Peyer's patch (tissue), 4 donors: Measurements from ENCODE around the gene ZBTB44. TPM values are rescaled to one million over a fixed set of nuclear protein-coding genes. Genes with fewer than 3 reads are reported as not detected.

Experiments used
- DNase-seq, 3 donors: peaks; one replicate each; pipeline ENCODE4 v3.0.0-alpha.2; 2017 to 2019
- H3K27ac ChIP-seq, 4 donors: fragments of 200-600 bp; sonication (generic); one replicate each; pipeline ENCODE4 v1.5.1; 2016 to 2019
- H3K27me3 ChIP-seq, 2 donors: fragments of 200-600 bp; sonication (generic); one replicate each; pipeline ENCODE4 v1.5.1; 2019
- H3K36me3 ChIP-seq, 3 donors: fragments of 200-600 bp; sonication (generic); one replicate each; pipeline ENCODE4 v1.5.1; 2016 to 2019
- H3K4me1 ChIP-seq, 4 donors: fragments of 200-600 bp; sonication (generic); one replicate each; pipeline ENCODE4 v1.5.1; 2016 to 2019
- H3K4me3 ChIP-seq, 4 donors: fragments of 200-600 bp; sonication (generic); 1 replicate in 3 of 4; 2 replicates in 1 of 4; pipeline ENCODE4 v1.5.1; 2016 to 2019; ENCODE audit warnings: mild to moderate bottlenecking in 1 of 4
- H3K9me3 ChIP-seq, 4 donors: fragments of 200-600 bp; sonication (generic); one replicate each; pipeline ENCODE4 v1.5.1; 2016 to 2019; ENCODE audit warnings: mild to moderate bottlenecking in 1 of 4
- CTCF ChIP-seq, 6 experiments: fragments of 450-650 bp in 4 of 6; fragments of 200-600 bp in 2 of 6; sonication (generic) in 1 of 6; IDR thresholded peaks; one replicate each; pipeline ENCODE4 v1.5.1; 2017 to 2019; ENCODE audit warnings: antibody characterized with exemption in 6 of 6, mild to moderate bottlenecking in 3 of 6, moderate library complexity in 1 of 6
- POLR2A ChIP-seq, 2 donors: fragments of 450-650 bp; IDR thresholded peaks; one replicate each; pipeline ENCODE4 v1.5.1; 2017; ENCODE audit warnings: antibody characterized with exemption in 2 of 2, mild to moderate bottlenecking in 2 of 2, moderate library complexity in 2 of 2
- total RNA-seq, 4 donors: library from RNA; depleted of rRNA; stranded (reverse); fragments of >200 nt; gene quantifications; one replicate each; pipeline ENCODE4 v1.1.0, GENCODE V29; 2016

Gene ZBTB44
- total RNA-seq, 4 donors from 2014 or later = 39.2 to 113 (median 45.8) TPM

DNA sequence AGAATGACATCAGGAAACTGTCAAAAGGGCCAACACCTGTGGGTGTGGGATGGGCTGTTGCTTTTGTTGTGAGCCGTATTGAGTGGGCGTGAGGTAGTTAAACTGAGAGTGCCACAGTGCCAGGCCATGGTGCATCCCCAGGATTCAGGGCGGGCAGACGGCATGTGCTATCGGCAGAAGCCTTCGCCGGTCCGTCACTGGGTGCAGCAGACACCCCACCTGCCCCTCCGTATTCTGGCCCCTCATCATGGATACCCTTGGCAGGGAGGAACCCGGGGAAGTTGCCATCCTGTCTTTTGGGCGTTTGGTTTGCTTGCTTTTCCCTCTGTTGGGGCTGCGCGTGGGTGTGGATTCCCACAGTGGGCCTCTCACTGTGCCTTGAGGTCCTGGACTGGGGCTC, 127.6 kb downstream of the ZBTB44 start:
- H3K4me1 ChIP-seq = peaks cover 0 to 58% (median 12%) of the 10 kb centered on the region in 4 donors
- peak overlapping the region in 1 of 4 donors; percentile 98 for H3K27ac ChIP-seq
- peaks cover 0 to 12% (median 0%) of the 10 kb centered on the region in 3 donors for H3K36me3 ChIP-seq

GRCh38 chr11:130183878-130184610, 130.7 kb downstream of the ZBTB44 start:
- Histone ChIP-seq H3K27me3 (no peaks in the 10 kb centered on the region), H3K36me3 (no peaks in the 10 kb centered on the region), H3K4me3 (no peak overlapping the region), H3K4me1 (peaks cover 0 to 61% (median 19%) of the 10 kb centered on the region in 4 donors), H3K9me3 (no peaks in the 10 kb centered on the region), H3K27ac (no peak overlapping the region)
- no peak for TF ChIP-seq POLR2A (IDR thresholded peaks at IDR 0.05)
- TF ChIP-seq CTCF (IDR thresholded peaks at IDR 0.05) = no peak
- DNase-seq = no peak

More for the DNA sequence above, 127.6 kb downstream of the ZBTB44 start:
- no peak overlapping the region for H3K4me3 ChIP-seq
- no peaks in the 10 kb centered on the region for H3K27me3 ChIP-seq
- DNase-seq = no peak
- H3K9me3 ChIP-seq = no peaks in the 10 kb centered on the region
- TF ChIP-seq CTCF (IDR thresholded peaks at IDR 0.05) (no peak), POLR2A (IDR thresholded peaks at IDR 0.05) (no peak)

DNA sequence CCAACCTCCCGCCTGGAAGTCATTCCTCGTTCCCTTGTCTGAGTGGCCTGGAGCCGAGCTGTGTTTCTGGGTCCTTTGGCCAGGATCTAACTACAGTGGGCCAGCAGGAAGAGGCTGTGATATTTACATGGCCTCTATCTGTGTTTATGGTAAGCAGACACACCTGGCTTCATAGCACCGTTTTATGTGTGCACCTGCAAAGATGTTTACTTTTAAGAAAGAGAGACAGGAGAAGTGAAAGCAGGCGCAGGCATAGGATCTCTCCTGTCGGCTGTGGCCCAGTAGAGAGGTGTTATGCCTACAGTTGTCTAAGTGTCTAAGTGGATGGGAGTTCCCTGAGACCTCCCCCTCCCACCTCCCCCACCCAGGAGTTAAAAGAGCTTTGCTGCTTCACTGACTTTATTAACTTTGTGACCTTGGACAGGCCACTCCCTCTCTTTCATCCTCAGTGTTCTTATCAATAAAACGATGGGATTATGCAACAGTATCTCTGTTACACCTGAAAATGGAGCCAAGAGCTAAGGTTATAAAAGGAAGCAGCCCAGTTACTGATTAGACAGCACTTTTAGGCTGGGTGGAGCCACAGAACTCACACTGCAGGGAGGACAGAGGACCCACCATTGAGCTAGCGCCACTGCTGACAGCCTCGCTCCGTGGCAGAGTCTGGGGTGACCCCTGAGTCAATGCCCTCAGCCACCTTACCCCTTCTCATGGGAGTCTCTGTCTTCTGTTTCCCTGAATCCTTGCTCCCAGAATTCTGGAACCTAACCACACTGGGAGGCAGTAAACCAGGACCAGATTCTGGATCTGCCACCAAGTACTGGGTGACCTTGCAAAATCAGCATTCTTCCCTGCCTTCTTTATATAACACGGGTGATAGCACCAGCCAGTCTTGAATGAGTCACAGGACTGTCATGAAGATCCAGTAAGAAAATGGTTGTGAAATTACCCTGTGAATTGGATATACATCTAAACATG, 133.1 kb downstream of the ZBTB44 start:
- H3K27me3 ChIP-seq = no peaks in the 10 kb centered on the region
- TF ChIP-seq CTCF (IDR thresholded peaks at IDR 0.05) = no peak
- peak; percentile 37 to 59 for TF ChIP-seq POLR2A (IDR thresholded peaks at IDR 0.05)
- H3K9me3 ChIP-seq = no peaks in the 10 kb centered on the region
- peaks cover 3 to 61% (median 26%) of the 10 kb centered on the region in 4 donors for H3K4me1 ChIP-seq
- no peaks in the 10 kb centered on the region for H3K36me3 ChIP-seq
- H3K4me3 ChIP-seq = peak overlapping the region in 2 of 4 donors; percentile 25 to 33
- DNase-seq = peak; percentile 76 to 91 (median 81)
- peak overlapping the region; percentile 74 to 97 (median 93) for H3K27ac ChIP-seq

GRCh38 chr11:130180896-130181294, 133.8 kb downstream of the ZBTB44 start:
- no peaks in the 10 kb centered on the region for H3K36me3 ChIP-seq
- DNase-seq = no peak
- H3K4me3 ChIP-seq = peak overlapping the region in 2 of 4 donors; percentile 25 to 33
- H3K9me3 ChIP-seq = no peaks in the 10 kb centered on the region
- no peaks in the 10 kb centered on the region for H3K27me3 ChIP-seq
- no peak for TF ChIP-seq CTCF (IDR thresholded peaks at IDR 0.05)
- TF ChIP-seq POLR2A (IDR thresholded peaks at IDR 0.05) = no peak
- peak overlapping the region; percentile 74 to 97 (median 93) for H3K27ac ChIP-seq
- peaks cover 3 to 56% (median 26%) of the 10 kb centered on the region in 4 donors for H3K4me1 ChIP-seq

DNA sequence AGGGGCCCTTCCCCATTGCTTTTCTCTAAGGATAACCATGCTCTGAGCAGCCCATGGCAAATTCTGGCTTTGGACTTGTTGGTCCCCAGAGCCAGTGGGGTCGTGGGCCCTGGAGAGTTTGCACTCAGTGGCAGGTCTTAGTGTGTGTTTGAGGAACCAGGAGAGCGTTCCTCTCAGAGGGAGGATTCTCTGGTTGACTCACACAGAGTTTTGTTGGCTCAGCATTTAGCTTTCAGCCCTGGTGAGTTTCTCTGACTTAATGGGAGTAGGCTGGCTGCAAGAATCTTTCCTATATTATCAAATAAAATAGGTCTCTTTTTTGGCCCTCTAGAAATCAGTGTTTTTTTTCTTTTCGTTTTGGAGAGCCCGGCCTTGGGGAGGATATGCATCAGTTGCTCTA, 134.2 kb downstream of the ZBTB44 start:
- TF ChIP-seq CTCF (IDR thresholded peaks at IDR 0.05) (no peak), POLR2A (IDR thresholded peaks at IDR 0.05) (no peak)
- Histone ChIP-seq H3K27ac (peak overlapping the region; percentile 74 to 97 (median 93)), H3K4me1 (peaks cover 3 to 53% (median 26%) of the 10 kb centered on the region in 4 donors), H3K36me3 (no peaks in the 10 kb centered on the region), H3K9me3 (no peaks in the 10 kb centered on the region), H3K27me3 (no peaks in the 10 kb centered on the region), H3K4me3 (peak overlapping the region in 2 of 4 donors; percentile 25 to 33)
- DNase-seq = no peak
